CD4-positive, alpha-beta T cell (primary cell): Measurements from ENCODE around the gene TMEM117. TPM values are rescaled to one million over a fixed set of nuclear protein-coding genes. Genes with fewer than 3 reads are reported as not detected.

ENCODE experiments used
- ATAC-seq: fragments of 200-7000 bp; cut with Tn5 transposase; one replicate; pipeline ENCODE4 v1.10.0; 2022; ENCODE audit warnings: mild to moderate bottlenecking; ENCODE audit not compliant: poor library complexity
- CTCF ChIA-PET: fragments of 350-600 bp; sonication (Branson Sonifier 250); formaldehyde crosslinking; loops from one replicate; lab custom pipeline; 2021; ENCODE audit warnings: antibody characterized with exemption, inconsistent platforms; lab: Charles Lee
- POLR2A ChIA-PET: fragments of 350-600 bp; sonication (Branson Sonifier 250); formaldehyde crosslinking; loops from one replicate; lab custom pipeline; 2021; ENCODE audit warnings: antibody characterized with exemption, inconsistent platforms; lab: Charles Lee
- DNase-seq, 14 experiments: peaks; one replicate each; pipeline ENCODE4 v3.0.0-alpha.2; 2013 to 2020; ENCODE audit warnings: mixed read lengths in 2 of 14
- H3K27ac ChIP-seq, 2 donors: one replicate each; pipeline versions ENCODE4 v1.5.1 to v1.7.0; 2013; ENCODE audit warnings: low read length in 2 of 2, low read depth in 1 of 2, mild to moderate bottlenecking in 1 of 2
- H3K27me3 ChIP-seq, 2 experiments: 1 replicate in 1 of 2; 2 replicates in 1 of 2; pipeline versions ENCODE4 v1.6.1 to v1.7.0; 2013; ENCODE audit warnings: low read length in 2 of 2, control low read depth in 1 of 2, mild to moderate bottlenecking in 1 of 2, moderate library complexity in 1 of 2; ENCODE audit not compliant: insufficient read depth in 2 of 2, control insufficient read depth in 1 of 2
- H3K36me3 ChIP-seq: one replicate; pipeline ENCODE4 v1.6.1; 2013; ENCODE audit warnings: low read length, control low read depth; ENCODE audit not compliant: insufficient read depth
- H3K4me1 ChIP-seq: one replicate; pipeline ENCODE4 v1.6.1; 2013; ENCODE audit warnings: low read length, control low read depth; ENCODE audit not compliant: insufficient read depth
- H3K4me3 ChIP-seq: one replicate; pipeline ENCODE4 v1.5.1; 2013; ENCODE audit warnings: mild to moderate bottlenecking, low read length, moderate library complexity
- H3K9me3 ChIP-seq, 2 experiments: 1 replicate in 1 of 2; 2 replicates in 1 of 2; pipeline versions ENCODE4 v1.6.1 to v1.7.0; 2013; ENCODE audit warnings: low read length in 2 of 2, mild to moderate bottlenecking in 2 of 2, control low read depth in 1 of 2, moderate library complexity in 1 of 2; ENCODE audit not compliant: control insufficient read depth in 1 of 2, insufficient read depth in 1 of 2
- H3K27ac Mint-ChIP-seq: one replicate; pipeline ENCODE4 v1.8.0; 2020; ENCODE audit warnings: mixed read lengths
- H3K27me3 Mint-ChIP-seq: one replicate; pipeline ENCODE4 v1.8.0; 2021; ENCODE audit warnings: mixed read lengths
- H3K36me3 Mint-ChIP-seq: one replicate; pipeline ENCODE4 v1.8.0; 2021; ENCODE audit warnings: low read depth, mixed read lengths
- H3K4me1 Mint-ChIP-seq: one replicate; pipeline ENCODE4 v1.8.0; 2021; ENCODE audit warnings: low read depth, mixed read lengths
- H3K4me3 Mint-ChIP-seq: one replicate; pipeline ENCODE4 v1.8.0; 2020; ENCODE audit warnings: mild to moderate bottlenecking, mixed read lengths
- H3K9me3 Mint-ChIP-seq: one replicate; pipeline ENCODE4 v1.8.0; 2020; ENCODE audit warnings: mixed read lengths
- intact Hi-C, 2 experiments: fragments of 100-400 bp; cut with DNase I in 1 of 2; cut with micrococcal nuclease in 1 of 2; formaldehyde crosslinking; loops; one replicate each; pipeline versions ENCODE4 v1.15.1 to v1.9.0; 2023 to 2025; cut with DNase I, micrococcal nuclease
- total RNA-seq, 174 experiments: library from RNA in 2 of 174; stranded (reverse) in 2 of 174; gene quantifications; one replicate each; pipeline ENCODE4 v1.2.3 and lab custom pipeline; 2021 to 2026
- TF ChIP-seq, protein P1 (sequence below): fragments of 200-600 bp; IDR thresholded peaks from one replicate; pipeline ENCODE4 v1.8.0; 2022; ENCODE audit warnings: antibody characterized with exemption, mild to moderate bottlenecking

The TMEM117 gene
- total RNA-seq, 2 experiments from 2014 or later = 3.4 to 4.4 TPM

DNA sequence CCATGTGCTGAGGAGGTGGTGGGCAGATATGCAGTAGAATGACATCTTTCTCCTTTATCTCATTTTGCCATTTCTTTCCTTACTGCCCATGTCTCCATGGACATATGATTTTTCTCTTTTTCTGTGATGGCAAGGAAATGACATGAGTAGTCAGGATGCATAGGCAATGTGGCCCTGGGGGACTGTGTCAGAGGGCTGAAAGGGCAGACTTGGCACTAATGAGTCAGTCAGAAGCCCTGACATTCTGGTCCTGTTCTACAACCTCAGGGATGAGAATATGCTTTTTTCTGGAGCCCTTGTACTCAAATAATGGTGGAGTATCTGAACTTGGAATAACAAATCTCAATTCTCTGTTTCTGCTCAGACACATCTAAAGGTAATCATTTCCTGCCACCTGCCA, 167.8 kb downstream of the TMEM117 start:
- H3K27ac Mint-ChIP-seq = no peak overlapping the region
- intact Hi-C loops = no loop called here
- H3K27me3 Mint-ChIP-seq = no peaks in the 10 kb centered on the region
- ATAC-seq (no peak), DNase-seq (no peak)
- TF ChIP-seq, protein P1, sequence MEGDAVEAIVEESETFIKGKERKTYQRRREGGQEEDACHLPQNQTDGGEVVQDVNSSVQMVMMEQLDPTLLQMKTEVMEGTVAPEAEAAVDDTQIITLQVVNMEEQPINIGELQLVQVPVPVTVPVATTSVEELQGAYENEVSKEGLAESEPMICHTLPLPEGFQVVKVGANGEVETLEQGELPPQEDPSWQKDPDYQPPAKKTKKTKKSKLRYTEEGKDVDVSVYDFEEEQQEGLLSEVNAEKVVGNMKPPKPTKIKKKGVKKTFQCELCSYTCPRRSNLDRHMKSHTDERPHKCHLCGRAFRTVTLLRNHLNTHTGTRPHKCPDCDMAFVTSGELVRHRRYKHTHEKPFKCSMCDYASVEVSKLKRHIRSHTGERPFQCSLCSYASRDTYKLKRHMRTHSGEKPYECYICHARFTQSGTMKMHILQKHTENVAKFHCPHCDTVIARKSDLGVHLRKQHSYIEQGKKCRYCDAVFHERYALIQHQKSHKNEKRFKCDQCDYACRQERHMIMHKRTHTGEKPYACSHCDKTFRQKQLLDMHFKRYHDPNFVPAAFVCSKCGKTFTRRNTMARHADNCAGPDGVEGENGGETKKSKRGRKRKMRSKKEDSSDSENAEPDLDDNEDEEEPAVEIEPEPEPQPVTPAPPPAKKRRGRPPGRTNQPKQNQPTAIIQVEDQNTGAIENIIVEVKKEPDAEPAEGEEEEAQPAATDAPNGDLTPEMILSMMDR = no peak
- no peaks in the 10 kb centered on the region for H3K4me1 Mint-ChIP-seq
- peaks cover 39% of the 10 kb centered on the region for H3K36me3 Mint-ChIP-seq
- no peaks in the 10 kb centered on the region for H3K4me1 ChIP-seq
- no peak overlapping the region for H3K4me3 ChIP-seq
- no peaks in the 10 kb centered on the region for H3K36me3 ChIP-seq
- POLR2A ChIA-PET = no interaction called here
- H3K9me3 Mint-ChIP-seq = peaks cover 12% of the 10 kb centered on the region
- H3K27me3 ChIP-seq = no peaks in the 10 kb centered on the region
- H3K9me3 ChIP-seq = peaks cover 0 to 6% of the 10 kb centered on the region in 2 experiments
- no peak overlapping the region for H3K4me3 Mint-ChIP-seq
- H3K27ac ChIP-seq = no peak overlapping the region
- CTCF ChIA-PET = no interaction called here

DNA sequence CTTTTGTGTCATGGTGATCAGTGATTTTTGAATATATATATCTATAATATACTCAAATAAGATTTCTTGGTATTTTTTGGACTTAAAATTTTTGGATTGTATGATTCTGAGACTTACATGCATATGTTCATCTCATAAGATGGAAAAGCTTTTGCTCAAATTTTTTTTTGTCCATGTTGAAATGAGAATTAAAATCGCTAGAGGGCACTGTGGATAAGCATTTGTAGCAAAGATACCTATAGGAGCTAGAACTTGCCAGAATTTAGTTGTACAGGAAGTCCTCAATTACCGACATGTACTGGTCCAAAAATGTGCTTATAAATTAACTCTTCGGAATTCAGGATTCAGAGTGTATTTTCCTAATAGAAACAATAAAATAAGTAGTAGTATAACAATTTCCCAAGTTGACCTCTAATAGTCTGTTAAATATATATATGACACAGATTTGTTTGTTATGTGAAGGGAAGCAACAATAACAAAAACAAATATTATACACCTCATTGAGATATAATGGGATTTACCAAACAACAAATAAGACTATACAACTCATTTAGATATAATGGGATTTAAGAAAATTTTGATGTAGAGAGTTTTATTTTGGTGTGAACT, 179.6 kb downstream of the TMEM117 start:
- Mint-ChIP-seq H3K9me3 (no peaks in the 10 kb centered on the region), H3K27ac (no peak overlapping the region), H3K27me3 (no peaks in the 10 kb centered on the region), H3K36me3 (no peaks in the 10 kb centered on the region), H3K4me3 (no peak overlapping the region), H3K4me1 (peaks cover 4% of the 10 kb centered on the region)
- peak; percentile 49 for ATAC-seq
- intact Hi-C loops = loop anchor here (1.0 to 10.0 kb wide), 6 partner anchors 759 to 933 kb away; no protein-coding TSS in a partner anchor
- Histone ChIP-seq H3K27ac (no peak overlapping the region), H3K27me3 (no peaks in the 10 kb centered on the region), H3K4me3 (no peak overlapping the region), H3K4me1 (no peaks in the 10 kb centered on the region), H3K36me3 (no peaks in the 10 kb centered on the region), H3K9me3 (no peaks in the 10 kb centered on the region)
- DNase-seq = peak in 3 of 14 experiments; percentile 55 to 63 (median 59)
- POLR2A ChIA-PET = interaction anchor here (1.1 to 1.3 kb wide), 2 partner anchors 860 to 916 kb away, joined by 3 to 4 read pairs; no protein-coding TSS in a partner anchor
- CTCF ChIA-PET = interaction anchor here (0.6 to 1.8 kb wide), 4 partner anchors 10 to 1810 kb away, joined by 3 to 14 read pairs (median 4); no protein-coding TSS in a partner anchor
- TF ChIP-seq, protein P1 = peak; percentile 69

DNA sequence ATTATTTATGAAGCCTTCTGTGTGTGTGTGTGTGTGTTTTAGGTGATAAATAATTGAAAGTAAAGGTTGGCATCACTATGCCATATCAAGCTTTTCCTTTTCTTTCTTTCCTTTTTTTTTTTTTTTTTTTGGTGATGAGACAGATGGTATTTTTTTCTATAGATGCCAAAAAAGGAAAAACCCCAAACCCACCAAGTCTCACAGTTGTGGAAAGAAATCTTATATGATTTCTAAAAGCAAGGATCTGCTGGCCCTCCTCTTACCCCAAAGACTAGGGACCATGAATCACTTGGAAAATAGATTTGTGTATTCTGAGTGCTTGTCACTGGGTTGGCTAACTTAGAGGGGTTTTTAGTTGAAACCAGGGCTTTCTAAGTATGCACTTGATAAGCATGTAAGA, 181.3 kb downstream of the TMEM117 start:
- DNase-seq = no peak
- Histone ChIP-seq H3K36me3 (no peaks in the 10 kb centered on the region), H3K27ac (no peak overlapping the region), H3K9me3 (no peaks in the 10 kb centered on the region), H3K27me3 (no peaks in the 10 kb centered on the region), H3K4me3 (no peak overlapping the region), H3K4me1 (no peaks in the 10 kb centered on the region)
- ATAC-seq = no peak
- intact Hi-C loops = loop anchor here (5.0 to 10.0 kb wide), 3 partner anchors 758 to 795 kb away; no protein-coding TSS in a partner anchor
- no peak overlapping the region for H3K27ac Mint-ChIP-seq
- CTCF ChIA-PET = interaction anchor here (0.7 kb wide), 1 partner anchor 1027 kb away, joined by 3 read pairs; no protein-coding TSS in a partner anchor
- TF ChIP-seq, protein P1 = no peak
- H3K9me3 Mint-ChIP-seq = no peaks in the 10 kb centered on the region
- no peak overlapping the region for H3K4me3 Mint-ChIP-seq
- POLR2A ChIA-PET = no interaction called here
- no peaks in the 10 kb centered on the region for H3K36me3 Mint-ChIP-seq
- no peaks in the 10 kb centered on the region for H3K27me3 Mint-ChIP-seq
- peaks cover 4% of the 10 kb centered on the region for H3K4me1 Mint-ChIP-seq
